NCI-H2029 treated with DMSO at 0.1 percent for 48 hours (cell line): Measurements from ENCODE around the gene ARHGEF17.
A peak's percentile ranks its signal among the peaks of the same experiment; 100 is the strongest.

Experiments used
- DNase-seq: peaks from one replicate; lab custom pipeline; 2025; lab: John Stamatoyannopoulos, UW

Gene ARHGEF17

GRCh38 chr11:73393479-73394415 lies 85.7 kb downstream of the ARHGEF17 start:
- peak; percentile 23 for DNase-seq

- DNase-seq, result no peak
These were observed 86.6 kb downstream of the ARHGEF17 start for GRCh38 chr11:73394416-73395296.

GRCh38 chr11:73395297-73396208 lies 87.5 kb downstream of the ARHGEF17 start:
- no peak for DNase-seq

- no peak for DNase-seq
These were observed 88.3 kb downstream of the ARHGEF17 start for GRCh38 chr11:73396251-73396930.

GRCh38 chr11:73396985-73397384 lies 88.9 kb downstream of the ARHGEF17 start:
- no peak for DNase-seq

- DNase-seq, result no peak
These were observed 89.5 kb downstream of the ARHGEF17 start for GRCh38 chr11:73397468-73398131.

DNA sequence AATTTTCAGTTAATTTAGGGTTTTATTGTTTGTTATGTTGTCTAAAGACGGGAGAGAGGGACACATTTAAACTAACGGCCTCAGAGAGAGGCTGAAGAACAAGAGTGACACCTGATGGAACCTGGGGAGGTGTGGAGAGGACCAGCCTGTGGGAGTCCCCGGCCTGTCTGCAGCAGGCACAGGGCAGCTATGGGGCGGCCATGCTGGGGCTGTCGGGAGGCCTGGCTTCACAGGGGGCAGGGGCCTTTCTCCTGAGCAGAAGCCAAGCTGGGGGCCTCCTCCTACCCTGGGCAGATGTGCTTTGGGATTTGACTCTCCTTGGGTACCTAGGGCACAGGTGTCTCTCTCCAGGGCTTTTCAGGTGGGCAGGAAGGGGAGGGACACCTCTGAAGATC lies 90.1 kb downstream of the ARHGEF17 start:
- no peak for DNase-seq

GRCh38 chr11:73398721-73399120 lies 90.6 kb downstream of the ARHGEF17 start:
- no peak for DNase-seq

DNA sequence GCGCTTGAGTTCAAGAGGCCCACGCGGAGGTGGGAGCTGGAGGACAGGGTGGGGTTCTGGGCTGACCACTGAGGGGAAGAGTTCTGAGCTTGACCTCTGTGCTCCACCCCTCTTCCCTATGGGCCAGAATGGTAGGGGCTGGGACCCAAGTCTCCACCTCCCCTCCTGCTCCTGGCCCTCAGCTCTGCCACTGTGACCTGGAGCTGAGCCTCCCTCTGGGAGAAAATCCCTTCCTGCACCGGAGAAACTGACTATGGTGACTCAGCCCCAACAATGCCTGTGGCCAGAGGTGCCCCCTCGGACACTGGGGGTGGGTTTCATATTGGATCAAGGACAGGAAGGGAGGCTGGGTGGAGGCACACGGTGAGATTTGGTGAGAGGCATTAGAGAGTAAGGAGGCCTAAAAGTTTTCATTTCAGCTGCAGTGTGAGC lies 91.1 kb downstream of the ARHGEF17 start:
- no peak for DNase-seq

DNA sequence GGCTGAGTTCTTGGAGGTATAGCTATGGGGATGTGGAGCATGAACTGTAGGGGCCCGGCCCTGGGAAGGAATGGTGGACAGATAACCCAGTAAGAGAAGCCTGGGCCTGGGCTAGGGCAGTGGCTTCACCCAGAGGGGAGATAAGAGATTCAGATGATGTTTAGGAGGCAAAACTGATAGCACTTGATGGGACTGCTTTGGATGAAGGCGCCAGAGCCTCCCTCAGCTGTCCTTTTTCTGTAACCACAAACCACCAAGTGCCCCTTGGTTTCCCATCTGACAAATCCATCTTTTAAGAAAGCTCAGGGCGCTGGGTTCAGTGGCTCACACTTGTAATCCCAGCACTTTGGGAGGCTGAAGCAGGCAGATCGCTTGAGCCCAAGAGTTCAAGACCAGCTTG lies 91.6 kb downstream of the ARHGEF17 start:
- DNase-seq, result no peak

DNA sequence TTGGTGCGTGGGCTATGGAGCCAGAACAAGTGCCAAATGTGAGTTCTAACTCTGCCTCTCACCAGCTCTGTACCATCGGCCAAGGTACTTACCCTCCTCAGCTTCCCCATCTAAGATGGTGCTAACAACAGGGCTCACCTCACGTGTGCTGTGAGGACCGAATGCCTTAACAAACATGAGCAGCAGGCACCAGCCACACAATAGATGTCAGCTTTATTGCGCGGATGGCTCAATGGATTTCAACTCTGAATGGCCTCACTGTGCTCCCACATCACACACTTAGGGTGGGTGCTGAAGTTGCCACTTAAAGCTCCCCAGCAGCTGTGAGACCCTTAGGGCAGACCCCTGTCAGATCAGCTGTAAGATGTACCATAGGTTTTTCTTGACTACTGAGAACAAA lies 92.2 kb downstream of the ARHGEF17 start:
- no peak for DNase-seq

DNA sequence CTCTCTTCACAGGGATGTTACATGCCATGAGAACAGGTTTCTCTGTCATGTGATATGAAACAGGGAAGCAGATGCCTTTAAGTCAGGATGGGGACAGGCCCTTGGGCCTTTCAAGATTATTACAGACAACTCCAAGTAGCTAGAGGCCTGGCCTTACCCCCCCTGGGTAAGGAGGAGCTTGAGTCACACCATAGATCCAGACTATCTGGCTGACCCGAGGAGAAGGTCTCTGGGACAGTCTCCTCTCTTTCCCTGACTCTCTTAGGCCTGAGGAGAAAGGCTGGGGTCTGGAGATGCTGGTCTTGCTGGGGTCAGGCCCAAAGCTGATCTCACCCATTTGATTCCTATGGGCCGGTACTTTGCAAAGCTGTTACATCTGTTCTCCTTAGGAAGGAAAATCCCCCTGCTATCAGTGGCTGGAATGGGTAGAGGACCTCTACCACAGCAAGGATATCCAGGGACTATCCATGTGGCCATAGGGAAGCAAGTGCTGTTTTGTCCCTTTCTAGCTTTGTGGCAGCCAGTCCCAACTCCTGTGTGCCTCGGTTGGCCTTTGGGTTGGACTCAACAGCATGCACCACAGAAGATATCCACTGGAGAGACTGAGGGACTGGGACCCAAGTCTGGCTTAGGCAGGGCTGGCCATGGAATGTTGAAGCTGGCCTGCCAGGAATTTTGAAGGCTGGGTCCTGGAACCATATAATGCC lies 93.3 kb downstream of the ARHGEF17 start:
- DNase-seq, result no peak

GRCh38 chr11:73401924-73402833 lies 94.1 kb downstream of the ARHGEF17 start:
- DNase-seq, result no peak

DNA sequence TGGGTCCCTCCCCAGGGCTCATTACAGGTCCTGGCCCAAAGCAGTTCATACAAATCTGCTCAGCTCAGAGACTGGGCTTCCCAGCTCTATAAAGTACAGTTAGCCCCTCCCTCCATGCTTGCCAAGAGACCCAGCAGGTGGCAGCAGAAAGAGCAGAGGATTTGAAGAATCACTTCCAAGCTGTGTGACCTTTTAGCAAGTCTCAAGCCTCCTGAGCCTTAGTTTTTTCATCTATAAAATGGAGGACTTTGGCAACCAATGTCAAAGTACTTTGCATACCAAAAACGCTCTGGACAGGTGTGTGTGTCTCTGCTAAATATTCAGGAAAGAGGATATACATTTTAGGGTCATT lies 94.7 kb downstream of the ARHGEF17 start:
- DNase-seq, result no peak

DNA sequence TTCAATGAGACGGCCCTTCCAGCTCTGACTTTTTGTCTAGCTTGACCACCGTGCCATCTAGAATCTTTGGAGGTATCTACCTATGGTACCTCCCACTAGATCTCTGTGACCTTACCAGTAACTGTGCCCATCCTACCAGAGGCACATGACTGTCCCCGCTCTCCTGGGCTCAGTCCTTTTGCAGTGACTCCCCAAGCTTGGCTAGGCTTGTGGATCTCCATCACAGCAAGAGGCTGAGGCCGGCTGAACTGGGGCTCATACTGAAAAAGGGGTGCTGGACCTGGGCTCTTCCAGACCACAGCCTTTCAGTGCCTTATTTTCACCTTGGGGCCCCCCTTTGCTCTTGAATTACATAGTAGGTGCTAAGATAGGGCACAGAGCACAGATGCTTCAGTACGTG lies 95.5 kb downstream of the ARHGEF17 start:
- no peak for DNase-seq

DNA sequence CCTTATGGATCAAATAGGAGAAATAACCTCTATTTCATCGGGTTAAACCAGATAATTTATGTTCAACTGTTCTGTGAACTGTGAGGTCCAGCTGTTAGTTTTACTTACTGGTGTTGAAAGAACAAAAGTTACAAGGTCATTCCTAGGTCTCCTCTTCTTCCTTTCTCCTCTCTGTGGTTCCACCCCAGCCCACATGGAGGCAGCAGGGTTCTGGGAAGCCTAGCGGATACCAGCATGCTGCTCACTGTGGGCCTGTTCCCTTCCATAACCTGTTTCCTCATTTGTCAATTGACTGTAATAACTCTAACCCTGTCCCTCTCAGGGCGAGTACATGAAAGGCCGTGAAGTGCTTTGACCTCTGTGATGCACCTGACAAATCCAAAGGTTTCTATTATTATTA lies 96.0 kb downstream of the ARHGEF17 start:
- DNase-seq, result no peak

DNA sequence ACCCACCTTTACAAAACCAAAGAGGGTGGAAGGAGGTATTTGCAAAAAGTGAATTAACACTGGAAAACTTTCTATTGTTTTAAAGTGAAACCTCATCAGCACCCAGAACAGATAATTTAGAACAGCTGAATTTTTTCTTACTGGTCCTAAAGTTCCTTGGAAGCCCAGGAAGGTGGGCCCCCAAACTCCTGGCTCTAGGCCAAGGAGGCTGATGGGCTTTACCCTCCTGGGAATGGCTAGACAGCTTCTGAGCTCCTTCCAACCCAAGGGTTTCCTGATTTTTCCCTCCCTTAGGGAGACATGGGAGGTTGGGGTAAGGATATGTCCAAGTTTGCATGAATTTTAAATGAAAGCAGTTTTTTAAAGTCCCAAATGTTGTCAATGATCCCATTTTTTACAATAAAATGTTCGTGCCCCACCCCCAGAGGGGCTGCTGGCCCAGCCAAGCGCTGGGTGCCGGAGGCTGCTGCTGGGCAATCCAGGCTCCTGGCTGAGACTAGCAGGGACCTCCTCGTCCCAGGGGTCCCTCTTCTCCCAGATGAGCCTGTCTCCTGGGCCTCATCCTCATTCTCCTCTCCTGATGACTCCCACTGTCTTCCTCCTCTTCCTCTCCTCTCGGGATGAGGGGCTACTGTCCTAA lies 96.5 kb downstream of the ARHGEF17 start:
- DNase-seq, result no peak

- DNase-seq, result no peak
These were observed 97.1 kb downstream of the ARHGEF17 start for GRCh38 chr11:73405146-73405510.

- no peak for DNase-seq
These were observed 98.1 kb downstream of the ARHGEF17 start for GRCh38 chr11:73406131-73406530.
